RWPE2 (cell line): ENCODE data around the gene ENO4.
A peak's percentile ranks its signal among the peaks of the same experiment; 100 is the strongest.

Experiments used
- ATAC-seq: fragments of 200-7000 bp; cut with Tn5 transposase; 3 replicates; pipeline ENCODE4 v1.9.1; 2021; ENCODE audit warnings: low read depth
- DNase-seq: peaks from one replicate; pipeline ENCODE4 v3.0.0-alpha.2; 2020; ENCODE audit warnings: low spot score
- H3K27ac ChIP-seq: fragments of 450-650 bp; 2 replicates; pipeline ENCODE4 v1.5.1; 2017; ENCODE audit warnings: mild to moderate bottlenecking; ENCODE audit not compliant: poor library complexity, severe bottlenecking
- H3K27me3 ChIP-seq: fragments of 250-450 bp; sonication (Bioruptor Pico); 2 replicates; pipeline ENCODE4 v1.5.1; 2021; ENCODE audit warnings: mild to moderate bottlenecking, moderate library complexity; ENCODE audit not compliant: insufficient read depth, poor library complexity, severe bottlenecking
- H3K36me3 ChIP-seq: fragments of 250-450 bp; sonication (Bioruptor Pico); 2 replicates; pipeline ENCODE4 v1.5.1; 2020; ENCODE audit warnings: low read depth, mild to moderate bottlenecking, moderate library complexity
- H3K4me1 ChIP-seq: fragments of 250-450 bp; sonication (Bioruptor Pico); 2 replicates; pipeline ENCODE4 v1.5.1; 2021; ENCODE audit warnings: mild to moderate bottlenecking, moderate library complexity; ENCODE audit not compliant: insufficient read depth, poor library complexity, severe bottlenecking
- H3K4me3 ChIP-seq: fragments of 250-450 bp; sonication (Bioruptor Pico); 2 replicates; pipeline ENCODE4 v1.5.1; 2021; ENCODE audit warnings: mild to moderate bottlenecking, moderate library complexity; ENCODE audit not compliant: severe bottlenecking
- H3K9me3 ChIP-seq: fragments of 250-450 bp; sonication (Bioruptor Pico); 2 replicates; pipeline ENCODE4 v1.5.1; 2021; ENCODE audit warnings: mild to moderate bottlenecking, moderate library complexity; ENCODE audit not compliant: severe bottlenecking
- TF ChIP-seq, protein P1 (sequence below): fragments of 450-650 bp; IDR thresholded peaks from one replicate; pipeline ENCODE4 v1.5.1; 2017; ENCODE audit warnings: mild to moderate bottlenecking, moderate library complexity; ENCODE audit not compliant: poor library complexity, severe bottlenecking

The ENO4 gene

DNA sequence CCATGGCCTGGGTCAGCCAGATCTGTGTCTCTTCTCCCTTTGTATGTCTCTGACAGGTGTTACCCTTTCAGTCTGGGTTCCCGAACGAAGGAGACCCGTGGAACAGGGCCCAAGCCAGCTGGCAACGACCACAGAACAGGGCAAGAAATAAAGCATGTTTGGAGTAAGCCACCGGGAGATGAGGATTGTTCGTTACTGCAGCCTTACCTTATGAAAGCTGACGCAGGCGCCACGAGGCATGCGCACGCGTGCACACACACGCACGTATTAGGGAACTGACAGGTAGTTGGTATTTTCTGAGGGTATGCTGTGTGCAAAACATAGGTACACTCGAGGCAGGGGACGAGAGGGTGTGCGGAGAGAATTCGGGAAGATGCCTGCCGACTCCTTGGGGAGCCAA, 46.4 kb upstream of the ENO4 start:
- ATAC-seq (no peak), DNase-seq (no peak)
- Histone ChIP-seq H3K4me1 (no peaks in the 10 kb centered on the region), H3K4me3 (no peak overlapping the region), H3K9me3 (no peaks in the 10 kb centered on the region), H3K36me3 (no peaks in the 10 kb centered on the region), H3K27ac (no peak overlapping the region), H3K27me3 (no peaks in the 10 kb centered on the region)
- TF ChIP-seq, protein P1, sequence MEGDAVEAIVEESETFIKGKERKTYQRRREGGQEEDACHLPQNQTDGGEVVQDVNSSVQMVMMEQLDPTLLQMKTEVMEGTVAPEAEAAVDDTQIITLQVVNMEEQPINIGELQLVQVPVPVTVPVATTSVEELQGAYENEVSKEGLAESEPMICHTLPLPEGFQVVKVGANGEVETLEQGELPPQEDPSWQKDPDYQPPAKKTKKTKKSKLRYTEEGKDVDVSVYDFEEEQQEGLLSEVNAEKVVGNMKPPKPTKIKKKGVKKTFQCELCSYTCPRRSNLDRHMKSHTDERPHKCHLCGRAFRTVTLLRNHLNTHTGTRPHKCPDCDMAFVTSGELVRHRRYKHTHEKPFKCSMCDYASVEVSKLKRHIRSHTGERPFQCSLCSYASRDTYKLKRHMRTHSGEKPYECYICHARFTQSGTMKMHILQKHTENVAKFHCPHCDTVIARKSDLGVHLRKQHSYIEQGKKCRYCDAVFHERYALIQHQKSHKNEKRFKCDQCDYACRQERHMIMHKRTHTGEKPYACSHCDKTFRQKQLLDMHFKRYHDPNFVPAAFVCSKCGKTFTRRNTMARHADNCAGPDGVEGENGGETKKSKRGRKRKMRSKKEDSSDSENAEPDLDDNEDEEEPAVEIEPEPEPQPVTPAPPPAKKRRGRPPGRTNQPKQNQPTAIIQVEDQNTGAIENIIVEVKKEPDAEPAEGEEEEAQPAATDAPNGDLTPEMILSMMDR, result no peak

DNA sequence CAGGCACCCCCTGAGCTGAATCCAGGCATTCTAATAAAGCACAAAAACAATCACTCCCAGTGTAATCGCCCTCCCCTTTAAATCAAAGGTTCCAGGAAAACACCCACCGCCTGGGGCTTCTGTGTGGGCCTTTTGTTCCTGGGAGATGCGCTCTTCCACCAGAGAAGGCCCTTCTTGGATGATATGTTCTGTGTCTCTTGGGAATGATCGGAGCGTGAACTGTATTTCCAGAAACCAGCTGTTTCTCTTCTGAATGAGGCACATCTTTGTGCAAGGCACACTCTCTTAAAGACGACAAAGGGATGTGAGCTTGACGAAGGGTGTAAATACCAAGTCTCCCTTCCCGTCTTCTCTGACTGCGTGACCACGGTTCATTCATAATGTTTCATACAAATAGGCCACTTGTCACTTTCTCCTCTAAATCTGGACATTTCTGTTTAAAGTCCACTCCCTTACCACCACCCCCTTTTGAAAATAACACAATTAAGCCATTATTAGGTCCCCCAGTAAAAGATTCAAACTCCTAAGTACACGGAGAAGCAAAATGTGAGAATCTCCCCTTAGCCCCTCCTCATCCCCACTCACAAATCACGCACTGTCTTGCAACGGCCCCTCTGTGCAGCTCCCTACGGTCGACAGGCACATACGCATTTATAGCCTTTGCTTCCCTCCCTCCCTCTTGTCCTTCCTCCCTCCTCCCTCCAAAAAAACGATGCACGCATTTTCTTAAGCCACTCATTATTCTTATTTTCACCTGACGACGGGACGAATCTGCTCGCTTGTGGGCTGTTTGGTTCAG, 45.6 kb upstream of the ENO4 start:
- DNase-seq (no peak), ATAC-seq (no peak)
- Histone ChIP-seq H3K36me3 (no peaks in the 10 kb centered on the region), H3K27ac (no peak overlapping the region), H3K27me3 (no peaks in the 10 kb centered on the region), H3K9me3 (no peaks in the 10 kb centered on the region), H3K4me3 (no peak overlapping the region), H3K4me1 (no peaks in the 10 kb centered on the region)
- TF ChIP-seq, protein P1, result no peak

DNA sequence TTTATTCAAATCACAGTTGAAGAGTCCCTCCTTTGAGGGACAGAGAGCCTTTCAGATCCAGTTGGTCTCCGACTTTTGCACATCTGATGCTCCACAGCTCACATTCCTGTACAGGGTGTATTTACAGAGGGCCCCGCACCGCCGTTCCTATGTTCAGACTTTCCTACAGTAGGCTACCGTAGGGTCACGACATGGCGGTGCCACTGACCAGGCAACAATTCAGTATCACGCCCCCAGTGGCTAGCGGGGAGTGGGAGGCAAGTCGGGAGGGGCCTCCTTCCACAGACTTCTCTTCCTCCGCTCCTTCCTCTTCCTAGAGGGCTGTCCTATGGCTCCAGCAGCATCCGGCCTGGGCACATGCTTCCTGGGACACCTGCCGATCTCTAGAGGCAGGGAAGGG, 40.6 kb upstream of the ENO4 start:
- no peak overlapping the region for H3K4me3 ChIP-seq
- H3K27ac ChIP-seq, result no peak overlapping the region
- H3K9me3 ChIP-seq, result no peaks in the 10 kb centered on the region
- H3K36me3 ChIP-seq, result no peaks in the 10 kb centered on the region
- TF ChIP-seq, protein P1, result no peak
- no peaks in the 10 kb centered on the region for H3K27me3 ChIP-seq
- ATAC-seq (no peak), DNase-seq (no peak)
- H3K4me1 ChIP-seq, result no peaks in the 10 kb centered on the region

DNA sequence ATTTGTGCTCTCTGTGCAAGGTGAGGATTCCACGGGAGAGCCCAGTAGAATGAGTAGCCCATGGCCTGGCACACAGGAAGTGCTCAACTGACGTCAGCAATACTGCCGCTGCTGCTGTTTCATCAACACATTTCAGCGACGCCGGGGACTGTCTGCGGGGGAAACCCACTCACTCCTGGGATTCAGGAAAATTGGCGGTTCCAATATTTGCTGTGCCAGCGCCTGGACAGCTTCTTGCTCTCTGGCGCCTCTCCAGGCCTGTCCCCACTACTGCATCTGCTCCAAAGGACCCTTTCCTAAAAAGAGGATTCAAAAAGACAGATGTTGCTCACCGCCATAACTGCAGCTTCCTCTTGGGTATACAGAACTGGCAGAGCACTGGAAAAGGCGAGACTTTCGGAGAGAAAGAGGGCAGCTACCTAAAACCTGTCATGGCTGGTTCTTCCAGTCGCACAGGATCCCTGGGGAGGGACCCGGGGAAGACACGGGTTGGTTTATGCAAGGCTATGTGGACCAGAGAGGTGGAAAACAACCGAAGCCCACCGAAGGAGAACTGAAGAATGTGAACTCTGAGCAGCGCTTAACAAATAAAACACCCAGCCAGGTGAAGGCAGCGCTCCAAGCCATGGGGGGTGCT, 39.7 kb upstream of the ENO4 start:
- Histone ChIP-seq H3K4me3 (no peak overlapping the region), H3K36me3 (no peaks in the 10 kb centered on the region), H3K27me3 (no peaks in the 10 kb centered on the region), H3K9me3 (no peaks in the 10 kb centered on the region), H3K27ac (no peak overlapping the region), H3K4me1 (no peaks in the 10 kb centered on the region)
- ATAC-seq (peak; percentile 21; the same call in 1 of the 3 replicates), DNase-seq (no peak)
- TF ChIP-seq, protein P1, result peak; percentile 33

DNA sequence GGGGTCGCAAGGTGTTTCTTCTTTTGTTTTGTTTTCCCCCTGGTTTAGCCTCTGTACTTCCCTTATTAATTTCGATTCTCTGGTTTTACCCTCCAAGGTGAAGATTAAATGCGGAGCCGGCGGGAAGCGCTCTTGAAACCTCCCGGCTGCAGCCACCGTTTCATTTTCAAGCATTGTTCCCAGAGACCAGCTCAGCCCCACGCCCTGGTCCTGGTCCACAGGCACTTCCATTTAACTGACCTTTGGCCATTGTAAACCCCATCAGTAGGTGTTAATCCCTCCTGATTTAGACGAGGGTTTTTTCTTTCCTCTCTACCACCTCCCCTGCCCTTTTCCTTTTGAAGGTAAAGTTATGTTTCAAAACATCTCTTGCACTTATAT, 39.2 kb upstream of the ENO4 start:
- Histone ChIP-seq H3K9me3 (no peaks in the 10 kb centered on the region), H3K36me3 (no peaks in the 10 kb centered on the region), H3K27ac (no peak overlapping the region), H3K4me3 (no peak overlapping the region), H3K4me1 (no peaks in the 10 kb centered on the region), H3K27me3 (no peaks in the 10 kb centered on the region)
- DNase-seq, result no peak
- TF ChIP-seq, protein P1, result no peak
- no peak for ATAC-seq
